Keratinocyte (primary cell): ENCODE data around the gene UBA3. TPM values are rescaled to one million over a fixed set of nuclear protein-coding genes. Genes with fewer than 3 reads are reported as not detected.

Experiments used
- DNase-seq: peaks from one replicate; pipeline ENCODE4 v3.0.0-alpha.2; 2011; ENCODE audit warnings: low read depth, missing footprints, low spot score
- FAIRE-seq: peaks from 2 replicates; lab custom pipeline; 2011; peaks lifted over from hg19 to GRCh38; lab: Jason Lieb, UNC
- H2AFZ ChIP-seq: 2 replicates; pipeline ENCODE4 v1.6.0; 2012; ENCODE audit warnings: low read length, control low read depth, inconsistent platforms; ENCODE audit not compliant: control insufficient read depth
- H3K27ac ChIP-seq: 2 replicates; pipeline ENCODE4 v1.5.1; 2011; ENCODE audit warnings: low read length; ENCODE audit not compliant: control insufficient read depth, insufficient read depth
- H3K27me3 ChIP-seq: 3 replicates; pipeline ENCODE4 v1.6.0; 2011; ENCODE audit warnings: low read length; ENCODE audit not compliant: control insufficient read depth, insufficient read depth; ENCODE audit errors: extremely low read depth
- H3K36me3 ChIP-seq, 2 experiments: 2 replicates in 1 of 2; 3 replicates in 1 of 2; pipeline ENCODE4 v1.5.1; 2011; ENCODE audit warnings: low read length in 2 of 2, mild to moderate bottlenecking in 1 of 2; ENCODE audit not compliant: control insufficient read depth in 2 of 2, insufficient read depth in 2 of 2; ENCODE audit errors: extremely low read depth in 1 of 2
- H3K4me1 ChIP-seq: 3 replicates; pipeline ENCODE4 v1.5.1; 2011; ENCODE audit warnings: low read length; ENCODE audit not compliant: control insufficient read depth, insufficient read depth; ENCODE audit errors: extremely low read depth
- H3K4me2 ChIP-seq: 3 replicates; pipeline ENCODE4 v1.6.0; 2011; ENCODE audit warnings: low read depth, low read length; ENCODE audit not compliant: control insufficient read depth, insufficient read depth; ENCODE audit errors: extremely low read depth
- H3K4me3 ChIP-seq, 3 experiments: fragments of 200-600 bp in 1 of 3; sonication (generic) in 1 of 3; 2 replicates in 2 of 3; 3 replicates in 1 of 3; pipeline ENCODE4 v1.5.1; 2011 to 2016; ENCODE audit warnings: low read length in 3 of 3, mild to moderate bottlenecking in 3 of 3, control low read depth in 2 of 3, inconsistent platforms in 1 of 3, low read depth in 1 of 3, mixed read lengths in 1 of 3, mixed run types in 1 of 3, moderate library complexity in 1 of 3; ENCODE audit not compliant: control insufficient read depth in 2 of 3, insufficient read depth in 2 of 3; ENCODE audit errors: extremely low read depth in 1 of 3
- H3K79me2 ChIP-seq: 2 replicates; pipeline ENCODE4 v1.6.0; 2012; ENCODE audit warnings: low read length; ENCODE audit not compliant: control insufficient read depth, insufficient read depth
- H3K9ac ChIP-seq: 3 replicates; pipeline ENCODE4 v1.6.0; 2011; ENCODE audit warnings: low read length; ENCODE audit not compliant: control insufficient read depth, insufficient read depth; ENCODE audit errors: extremely low read depth
- H3K9me1 ChIP-seq: 3 replicates; pipeline ENCODE4 v1.6.0; 2011; ENCODE audit warnings: low read length; ENCODE audit not compliant: control insufficient read depth, insufficient read depth; ENCODE audit errors: extremely low read depth
- H3K9me3 ChIP-seq: 2 replicates; pipeline ENCODE4 v1.5.1; 2012; ENCODE audit warnings: low read depth, low read length; ENCODE audit not compliant: control insufficient read depth
- H4K20me1 ChIP-seq: 3 replicates; pipeline ENCODE4 v1.6.0; 2011; ENCODE audit warnings: low read length; ENCODE audit not compliant: control insufficient read depth, insufficient read depth; ENCODE audit errors: extremely low read depth
- EZH2 ChIP-seq: IDR thresholded peaks from one replicate; pipeline ENCODE4 v1.6.1; 2012; ENCODE audit warnings: inconsistent platforms, mild to moderate bottlenecking, low read length, moderate library complexity
- dilution Hi-C: fragments of 300-500 bp; cut with MboI; formaldehyde crosslinking; loops from one replicate; pipeline ENCODE4 v1.7.0; 2020; ENCODE audit warnings: low sequenced_read_pairs; ENCODE audit not compliant: extremely low pct_ligation_motif_present
- polyA plus RNA-seq, 5 experiments: library from polyadenylated mRNA; depleted of rRNA in 3 of 5; stranded (reverse) in 3 of 5; stranded (forward) in 1 of 5; unstranded in 1 of 5; fragments of >200 nt; gene quantifications; 1 replicate in 1 of 5; 2 replicates in 3 of 5; 3 replicates in 1 of 5; pipeline versions ENCODE4 v1.2.1 to v1.2.3, GENCODE V29; 2011 to 2012; ENCODE audit warnings: missing spikeins in 2 of 5, low read depth in 1 of 5, low replicate concordance in 1 of 5
- TF ChIP-seq, protein P1 (sequence below), 3 experiments: IDR thresholded peaks in 1 of 3; conservative IDR thresholded peaks in 1 of 3; optimal IDR thresholded peaks in 1 of 3; 2 replicates in 2 of 3; 3 replicates in 1 of 3; pipeline versions ENCODE3 to v1.5.1; 2011; ENCODE audit warnings: low read length in 3 of 3, mild to moderate bottlenecking in 3 of 3, moderate library complexity in 2 of 3, control low read depth in 1 of 3, inconsistent platforms in 1 of 3; ENCODE audit not compliant: insufficient read depth in 2 of 3; ENCODE audit errors: extremely low read depth in 1 of 3

Gene UBA3
- polyA plus RNA-seq, 1 donor (not counting 4 experiments of a cell fraction or from before 2014, with no cell fraction given), result 125 TPM

DNA sequence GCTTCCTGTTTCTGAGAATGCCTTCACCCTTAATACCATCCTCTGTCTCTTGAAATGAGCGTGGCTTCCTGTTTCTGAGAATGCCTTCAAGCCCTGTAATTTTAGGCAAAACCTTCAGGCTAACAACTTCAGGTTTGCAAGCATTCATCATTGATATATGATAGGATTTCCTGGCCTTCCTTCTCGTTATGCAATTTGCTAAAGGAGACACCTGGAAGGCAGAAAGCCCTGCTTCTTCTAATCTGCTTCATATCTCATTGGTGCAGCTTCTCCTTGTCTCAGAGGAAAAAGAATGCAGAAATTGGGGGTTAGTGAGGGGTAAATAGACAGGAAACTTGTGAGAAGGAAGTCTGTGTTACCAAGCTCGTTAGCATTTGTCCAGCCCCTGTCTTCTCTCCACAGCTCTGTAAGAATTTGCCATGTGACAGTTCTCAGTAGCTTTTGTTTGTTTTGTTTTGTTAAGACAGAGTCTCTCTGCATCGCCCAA, 11.9 kb upstream of the UBA3 start:
- FAIRE-seq (peak; percentile 67), DNase-seq (no peak)
- TF ChIP-seq, protein P1, sequence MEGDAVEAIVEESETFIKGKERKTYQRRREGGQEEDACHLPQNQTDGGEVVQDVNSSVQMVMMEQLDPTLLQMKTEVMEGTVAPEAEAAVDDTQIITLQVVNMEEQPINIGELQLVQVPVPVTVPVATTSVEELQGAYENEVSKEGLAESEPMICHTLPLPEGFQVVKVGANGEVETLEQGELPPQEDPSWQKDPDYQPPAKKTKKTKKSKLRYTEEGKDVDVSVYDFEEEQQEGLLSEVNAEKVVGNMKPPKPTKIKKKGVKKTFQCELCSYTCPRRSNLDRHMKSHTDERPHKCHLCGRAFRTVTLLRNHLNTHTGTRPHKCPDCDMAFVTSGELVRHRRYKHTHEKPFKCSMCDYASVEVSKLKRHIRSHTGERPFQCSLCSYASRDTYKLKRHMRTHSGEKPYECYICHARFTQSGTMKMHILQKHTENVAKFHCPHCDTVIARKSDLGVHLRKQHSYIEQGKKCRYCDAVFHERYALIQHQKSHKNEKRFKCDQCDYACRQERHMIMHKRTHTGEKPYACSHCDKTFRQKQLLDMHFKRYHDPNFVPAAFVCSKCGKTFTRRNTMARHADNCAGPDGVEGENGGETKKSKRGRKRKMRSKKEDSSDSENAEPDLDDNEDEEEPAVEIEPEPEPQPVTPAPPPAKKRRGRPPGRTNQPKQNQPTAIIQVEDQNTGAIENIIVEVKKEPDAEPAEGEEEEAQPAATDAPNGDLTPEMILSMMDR (optimal IDR thresholded peaks at IDR 0.05 in 1 of 3, IDR thresholded peaks at IDR 0.05 in 1 of 3, conservative IDR thresholded peaks at IDR 0.05 in 1 of 3; ENCODE audit: extremely low read depth in 1 of 3, insufficient read depth in 2 of 3, low read length in 3 of 3), result no peak
- TF ChIP-seq EZH2, result no peak
- H3K79me2 ChIP-seq, result peaks cover 60% of the 10 kb centered on the region
- no peak overlapping the region for H3K4me3 ChIP-seq
- H3K9me1 ChIP-seq, result no peaks in the 10 kb centered on the region
- no peak overlapping the region for H2AFZ ChIP-seq
- no peaks in the 10 kb centered on the region for H3K9me3 ChIP-seq
- H3K4me2 ChIP-seq, result peak overlapping the region; percentile 25
- no peaks in the 10 kb centered on the region for H4K20me1 ChIP-seq
- peaks cover 51% of the 10 kb centered on the region for H3K4me1 ChIP-seq
- H3K36me3 ChIP-seq, result peaks cover 8 to 9% of the 10 kb centered on the region in 2 experiments
- no peak overlapping the region for H3K9ac ChIP-seq
- H3K27me3 ChIP-seq, result no peaks in the 10 kb centered on the region
- H3K27ac ChIP-seq, result peak overlapping the region; percentile 19
- dilution Hi-C loops, result no loop called here

DNA sequence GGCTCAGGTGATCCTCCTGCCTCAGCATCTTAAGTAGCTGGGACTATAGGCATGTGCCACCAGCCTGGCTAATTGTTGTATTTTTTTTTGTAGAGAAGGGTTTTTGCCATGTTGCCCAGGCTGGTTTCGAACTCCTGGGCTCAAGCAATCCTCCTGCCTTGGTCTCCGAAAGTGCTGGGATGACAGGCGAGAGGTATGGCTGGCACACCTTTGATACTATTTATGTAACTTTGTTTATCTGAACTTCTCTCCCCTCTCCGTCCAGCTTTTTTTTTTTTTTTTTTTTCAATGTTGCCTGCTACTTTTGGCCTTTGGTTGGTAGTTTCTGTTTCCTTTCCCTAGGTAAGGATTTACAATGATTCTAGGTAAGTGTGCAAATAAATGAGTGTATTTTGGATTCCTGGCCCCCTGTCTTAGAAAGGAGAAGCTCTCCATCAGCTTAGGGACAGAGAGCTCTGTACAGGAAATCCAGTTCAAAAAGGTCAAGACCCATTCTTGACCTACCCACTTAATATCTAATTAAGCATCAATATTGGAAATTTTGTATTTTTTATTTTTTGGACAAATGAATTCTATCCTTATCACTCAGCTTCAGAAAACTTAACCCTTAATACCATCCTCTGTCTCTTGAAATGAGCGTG, 11.3 kb upstream of the UBA3 start:
- Histone ChIP-seq H3K79me2 (peaks cover 61% of the 10 kb centered on the region), H3K9me3 (no peaks in the 10 kb centered on the region), H3K27ac (no peak overlapping the region), H3K4me2 (peak overlapping the region; percentile 25), H3K4me3 (no peak overlapping the region), H3K9me1 (no peaks in the 10 kb centered on the region), H3K9ac (no peak overlapping the region), H3K27me3 (no peaks in the 10 kb centered on the region), H3K36me3 (peaks cover 8 to 9% of the 10 kb centered on the region in 2 experiments), H3K4me1 (peaks cover 56% of the 10 kb centered on the region), H4K20me1 (no peaks in the 10 kb centered on the region), H2AFZ (no peak overlapping the region)
- TF ChIP-seq, protein P1 (optimal IDR thresholded peaks at IDR 0.05 in 1 of 3, IDR thresholded peaks at IDR 0.05 in 1 of 3, conservative IDR thresholded peaks at IDR 0.05 in 1 of 3; ENCODE audit: extremely low read depth in 1 of 3, insufficient read depth in 2 of 3, low read length in 3 of 3), result no peak
- TF ChIP-seq EZH2, result no peak
- no peak for DNase-seq
- no peak for FAIRE-seq
- dilution Hi-C loops, result no loop called here
